Measurements from ENCODE around the gene PRODH2. TPM values are rescaled to one million over a fixed set of nuclear protein-coding genes. Genes with fewer than 3 reads are reported as not detected.

PRODH2 gene
- polyA plus RNA-seq, 1 of the 3 experiments (the other 2 are of a cell fraction), result not detected

GRCh38 chr19:35801828-35802227, 10.8 kb downstream of the PRODH2 start:
- TF ChIP-seq USF2 (IDR thresholded peaks at IDR 0.05; ENCODE audit: borderline replicate concordance, low read depth, low read length) (no peak), MEF2A (IDR thresholded peaks at IDR 0.05; ENCODE audit: borderline replicate concordance, low read depth) (no peak), IRF3 (IDR thresholded peaks at IDR 0.05; ENCODE audit: low read depth, low read length) (no peak), ZBTB33 (IDR thresholded peaks at IDR 0.05; ENCODE audit: borderline replicate concordance, low read depth) (no peak), PBX3 (IDR thresholded peaks at IDR 0.05) (no peak), GABPA (IDR thresholded peaks at IDR 0.05; ENCODE audit: low read depth) (no peak), NFIC (IDR thresholded peaks at IDR 0.05; ENCODE audit: borderline replicate concordance) (no peak), REST (IDR thresholded peaks at IDR 0.05; ENCODE audit: low read depth, low read length) (no peak), SIN3A (IDR thresholded peaks at IDR 0.05; ENCODE audit: borderline replicate concordance, low read depth, low read length) (no peak), ELF1 (IDR thresholded peaks at IDR 0.05) (no peak), MAX (IDR thresholded peaks at IDR 0.05; ENCODE audit: low read depth) (no peak), TCF12 (IDR thresholded peaks at IDR 0.05) (no peak), JUND (IDR thresholded peaks at IDR 0.05) (no peak), TAF1 (IDR thresholded peaks at IDR 0.05; ENCODE audit: borderline replicate concordance, low read depth, low read length) (no peak), RFX5 (IDR thresholded peaks at IDR 0.05; ENCODE audit: low read length) (no peak), MXI1 (IDR thresholded peaks at IDR 0.05; ENCODE audit: low read depth, low read length) (no peak)
- no peak overlapping the region for H3K9ac ChIP-seq
- 10% methylated on average over 3 of the region's 3 CpGs for WGBS (ENCODE audit: low lambda C conversion rate)
- no peaks in the 10 kb centered on the region for H3K4me1 ChIP-seq (ENCODE audit: control insufficient read depth in 1 of 2, insufficient read depth in 2 of 2, low read depth in 1 of 2, low read length in 1 of 2)
- no peak overlapping the region for H2AFZ ChIP-seq (ENCODE audit: low read depth)
- DNase-seq, result no peak
- no peak overlapping the region for H3K4me2 ChIP-seq
- no peak overlapping the region for H3K4me3 ChIP-seq (ENCODE audit: low read depth in 2 of 2, low read length in 1 of 2)
- CTCF ChIA-PET, result interaction anchor here (0.6 to 1.3 kb wide), 3 partner anchors 10 to 291 kb away, joined by 3 read pairs; no protein-coding TSS in a partner anchor
- no peaks in the 10 kb centered on the region for H3K36me3 ChIP-seq (replicated peaks in 1 of 2; ENCODE audit: control insufficient read depth in 1 of 2, insufficient read depth in 2 of 2, low read length in 1 of 2)
- no peaks in the 10 kb centered on the region for H3K9me3 ChIP-seq
- no peaks in the 10 kb centered on the region for H4K20me1 ChIP-seq (ENCODE audit: insufficient read depth)
- POLR2A ChIA-PET, result no interaction called here
- no peaks in the 10 kb centered on the region for H3K79me2 ChIP-seq (ENCODE audit: insufficient read depth)
- H3F3A ChIP-seq (replicated peaks; ENCODE audit: insufficient read depth), result no peaks in the 10 kb centered on the region
- no peaks in the 10 kb centered on the region for H3K9me2 ChIP-seq
- peaks cover 14% of the 10 kb centered on the region; the same call in 1 of the 2 replicates for H3K27me3 ChIP-seq (ENCODE audit: insufficient read depth)
- no peak overlapping the region for H3K27ac ChIP-seq (ENCODE audit: low read depth in 2 of 2, low read length in 1 of 2)

Data from SK-N-SH (cell line).